ENCODE measurements around the gene TBL2. TPM values are rescaled to one million over a fixed set of nuclear protein-coding genes. Genes with fewer than 3 reads are reported as not detected.
A peak's percentile ranks its signal among the peaks of the same experiment; 100 is the strongest.
"Not testable (repeated sequence)": the region's sequence is repeated elsewhere in the genome, so short reads cannot be mapped to it uniquely, and the experiment has no call there.

TBL2 gene
- total and polyA plus RNA-seq, 2 experiments from 2014 or later, result 69.7 to 101 TPM

DNA sequence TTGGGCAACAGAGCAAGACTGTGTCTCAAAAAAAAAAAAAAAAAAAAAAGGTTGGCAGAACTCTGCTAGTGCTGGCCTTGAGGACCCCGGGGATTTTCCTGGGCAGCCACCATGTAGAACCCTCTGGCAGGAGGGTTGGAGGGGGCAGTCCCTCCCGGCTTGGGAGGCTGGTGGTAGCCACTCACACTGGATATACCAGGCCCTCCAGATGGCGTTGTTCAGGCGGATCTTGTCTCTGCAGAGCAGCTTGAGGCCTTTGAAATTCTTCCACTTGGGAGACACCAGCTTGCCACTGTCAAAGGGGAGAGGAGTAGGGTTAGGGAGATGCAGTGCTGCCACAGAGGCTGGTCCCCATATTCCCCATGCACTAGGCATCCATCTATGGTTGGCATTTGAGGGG is 37.5 kb upstream of the TBL2 start:
- no peaks in the 10 kb centered on the region for H3K9me3 ChIP-seq (ENCODE audit: low read depth)
- H3K9me2 ChIP-seq (ENCODE audit: insufficient read depth), result no peaks in the 10 kb centered on the region
- 62 to 78% methylated on average over 4 of the region's 4 CpGs for WGBS, 2 experiments (ENCODE audit: low coverage in 1 of 2, low lambda C conversion rate in 2 of 2, missing lambda C conversion rate in 2 of 2)
- in situ Hi-C loops (cut with MboI), result loop anchor here (25.0 kb wide), 1 partner anchor 246 kb away; the partner anchor contains the start of gene TMEM270
- peak; percentile 25 for DNase-seq
- no peaks in the 10 kb centered on the region for H3K79me2 ChIP-seq (ENCODE audit: insufficient read depth)
- no peak overlapping the region for H3K9ac ChIP-seq
- H3K27me3 ChIP-seq (replicated peaks; ENCODE audit: insufficient read depth), result peaks cover 5% of the 10 kb centered on the region; the same call in 1 of the 2 replicates
- no peak overlapping the region for H3K4me3 ChIP-seq
- H3K4me2 ChIP-seq (ENCODE audit: unreplicated experiment), result no peak overlapping the region
- no peak overlapping the region for H2AFZ ChIP-seq
- no peaks in the 10 kb centered on the region for H3K36me3 ChIP-seq (ENCODE audit: low read depth)
- H3K27ac ChIP-seq, result no peak overlapping the region
- no peaks in the 10 kb centered on the region for H3K4me1 ChIP-seq (ENCODE audit: insufficient read depth)
- no peaks in the 10 kb centered on the region for H3F3A ChIP-seq (ENCODE audit: insufficient read depth)
- no peaks in the 10 kb centered on the region for H4K20me1 ChIP-seq (ENCODE audit: insufficient read depth)
- TF ChIP-seq EZH2phosphoT487 (IDR thresholded peaks at IDR 0.05; ENCODE audit: insufficient read depth, low read depth), result no peak
- no peak for TF ChIP-seq EZH2 (IDR thresholded peaks at IDR 0.05; ENCODE audit: insufficient read depth, poor library complexity, severe bottlenecking)

DNA sequence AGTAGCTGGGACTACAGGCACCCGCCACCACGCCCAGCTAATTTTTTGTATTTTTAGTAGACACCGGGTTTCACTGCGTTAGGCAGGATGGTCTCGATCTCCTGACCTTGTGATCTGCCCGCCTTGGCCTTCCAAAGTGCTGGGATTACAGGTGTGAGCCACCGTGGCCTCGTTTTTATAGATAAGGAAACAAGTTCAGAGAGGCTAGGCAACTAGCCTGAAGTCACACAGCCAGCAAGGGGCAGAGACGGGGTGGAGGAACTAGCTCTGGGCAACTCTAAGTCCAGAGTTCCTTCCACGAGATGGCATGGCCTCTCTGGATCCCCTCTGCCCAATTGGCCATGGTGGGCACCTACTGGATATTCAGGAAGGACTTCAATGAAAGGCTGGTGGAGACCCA is 36.6 kb upstream of the TBL2 start:
- not testable (repeated sequence) for H3K4me3 ChIP-seq; H3K4me2 ChIP-seq (ENCODE audit: unreplicated experiment); DNase-seq; H3K9me2 ChIP-seq (ENCODE audit: insufficient read depth); H3K9me3 ChIP-seq (ENCODE audit: low read depth); H3K79me2 ChIP-seq (ENCODE audit: insufficient read depth); H2AFZ ChIP-seq; H3K4me1 ChIP-seq (ENCODE audit: insufficient read depth); H3K9ac ChIP-seq; H3K27ac ChIP-seq; H3K27me3 ChIP-seq (replicated peaks; ENCODE audit: insufficient read depth); H3F3A ChIP-seq (ENCODE audit: insufficient read depth); H3K36me3 ChIP-seq (ENCODE audit: low read depth); H4K20me1 ChIP-seq (ENCODE audit: insufficient read depth)
- WGBS, 2 experiments (ENCODE audit: low coverage in 1 of 2, low lambda C conversion rate in 2 of 2, missing lambda C conversion rate in 2 of 2), result 78 to 84% methylated on average over 10 of the region's 10 CpGs
- in situ Hi-C loops (cut with MboI), result loop anchor here (25.0 kb wide), 1 partner anchor 247 kb away; the partner anchor contains the start of gene TMEM270

DNA sequence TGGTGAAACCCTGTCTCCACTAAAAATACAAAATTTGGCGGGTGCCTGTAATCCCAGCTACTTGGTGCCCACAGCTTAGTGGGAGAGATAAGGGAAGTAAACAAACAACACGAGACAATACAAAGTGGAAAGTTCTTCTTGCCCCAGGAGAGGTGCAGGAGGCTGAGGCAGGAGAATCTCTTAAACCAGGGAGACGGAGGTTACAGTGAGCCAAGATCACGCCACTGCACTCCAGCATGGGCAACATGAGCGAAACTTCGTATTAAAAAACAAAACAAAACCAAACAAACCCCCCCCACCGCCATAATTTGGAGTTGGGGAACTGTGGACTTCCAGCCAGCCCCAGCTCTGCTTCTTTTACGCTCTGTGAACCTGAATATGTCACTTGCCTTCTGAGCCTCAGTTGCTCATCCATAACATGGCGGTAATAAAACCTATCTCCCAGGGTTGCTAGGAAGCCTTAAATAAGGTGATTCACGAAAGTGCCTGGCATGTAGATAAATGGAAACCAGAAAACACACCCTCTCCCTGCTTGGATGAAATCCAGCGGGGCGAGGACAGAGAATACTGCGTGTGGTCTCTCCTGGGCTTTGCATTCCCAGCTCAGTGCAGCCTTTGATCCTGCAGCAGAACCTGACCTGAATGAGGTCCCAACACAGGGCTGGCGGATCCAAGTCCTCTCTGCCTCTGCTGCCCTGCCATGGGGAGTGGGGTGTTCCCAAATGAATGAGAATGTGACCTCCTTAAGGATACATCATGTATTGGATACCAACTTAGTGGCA is 35.8 kb upstream of the TBL2 start:
- Histone ChIP-seq H3F3A (ENCODE audit: insufficient read depth) (no peaks in the 10 kb centered on the region), H3K4me2 (ENCODE audit: unreplicated experiment) (no peak overlapping the region), H3K9ac (no peak overlapping the region), H2AFZ (no peak overlapping the region), H3K9me3 (ENCODE audit: low read depth) (no peaks in the 10 kb centered on the region), H3K9me2 (ENCODE audit: insufficient read depth) (no peaks in the 10 kb centered on the region), H3K27me3 (replicated peaks; ENCODE audit: insufficient read depth) (peaks cover 5% of the 10 kb centered on the region; the same call in 1 of the 2 replicates), H3K4me3 (no peak overlapping the region), H4K20me1 (ENCODE audit: insufficient read depth) (no peaks in the 10 kb centered on the region), H3K4me1 (ENCODE audit: insufficient read depth) (no peaks in the 10 kb centered on the region), H3K79me2 (ENCODE audit: insufficient read depth) (no peaks in the 10 kb centered on the region), H3K36me3 (ENCODE audit: low read depth) (no peaks in the 10 kb centered on the region), H3K27ac (no peak overlapping the region)
- no peak for DNase-seq
- TF ChIP-seq EZH2phosphoT487 (IDR thresholded peaks at IDR 0.05; ENCODE audit: insufficient read depth, low read depth) (no peak), EZH2 (IDR thresholded peaks at IDR 0.05; ENCODE audit: insufficient read depth, poor library complexity, severe bottlenecking) (no peak)
- 68% methylated on average over 14 of the region's 14 CpGs for WGBS, 2 experiments (ENCODE audit: low coverage in 1 of 2, low lambda C conversion rate in 2 of 2, missing lambda C conversion rate in 2 of 2)
- in situ Hi-C loops (cut with MboI), result loop anchor here (25.0 kb wide), 1 partner anchor 248 kb away; the partner anchor contains the start of gene TMEM270

DNA sequence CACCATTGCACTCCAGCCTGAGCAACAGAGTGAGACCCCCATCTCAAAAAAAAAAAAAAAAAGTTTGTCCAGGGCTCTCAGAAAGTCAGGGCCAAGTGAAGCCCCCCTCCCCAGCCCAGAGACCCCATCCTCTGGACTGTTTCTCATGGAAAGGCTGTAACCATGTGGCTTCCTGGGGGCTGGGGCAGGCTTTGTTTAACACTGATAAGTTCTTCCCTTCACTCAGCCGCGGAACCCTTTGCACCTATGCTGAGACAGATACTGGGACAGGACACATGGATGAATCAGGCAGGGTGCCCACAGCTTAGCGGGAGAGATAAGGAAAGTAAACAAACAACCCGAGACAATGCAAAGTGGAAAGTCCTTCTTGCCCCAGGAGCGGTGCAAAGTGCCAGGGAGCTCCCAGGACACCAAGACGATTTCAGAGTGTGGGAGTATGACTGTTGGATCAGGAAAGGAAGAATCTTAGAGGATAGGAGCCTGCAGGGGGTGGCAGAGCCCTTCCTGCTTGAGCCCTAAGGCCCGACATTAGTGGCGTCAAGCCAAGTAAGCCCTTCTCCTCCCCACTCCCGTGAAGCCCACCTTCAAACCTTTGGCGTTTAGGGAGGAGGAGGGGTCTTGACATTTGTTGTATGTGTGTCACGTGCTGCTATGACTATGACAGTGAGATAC is 34.4 kb upstream of the TBL2 start:
- Histone ChIP-seq H3K79me2 (ENCODE audit: insufficient read depth) (no peaks in the 10 kb centered on the region), H3K4me2 (ENCODE audit: unreplicated experiment) (no peak overlapping the region), H3K9ac (no peak overlapping the region), H3K4me1 (ENCODE audit: insufficient read depth) (no peaks in the 10 kb centered on the region), H3F3A (ENCODE audit: insufficient read depth) (no peaks in the 10 kb centered on the region), H3K36me3 (ENCODE audit: low read depth) (no peaks in the 10 kb centered on the region), H3K27me3 (replicated peaks; ENCODE audit: insufficient read depth) (peaks cover 5% of the 10 kb centered on the region; the same call in 1 of the 2 replicates), H3K9me2 (ENCODE audit: insufficient read depth) (no peaks in the 10 kb centered on the region), H2AFZ (no peak overlapping the region), H3K4me3 (no peak overlapping the region), H4K20me1 (ENCODE audit: insufficient read depth) (no peaks in the 10 kb centered on the region), H3K9me3 (ENCODE audit: low read depth) (no peaks in the 10 kb centered on the region), H3K27ac (no peak overlapping the region)
- TF ChIP-seq EZH2 (IDR thresholded peaks at IDR 0.05; ENCODE audit: insufficient read depth, poor library complexity, severe bottlenecking), result no peak
- TF ChIP-seq EZH2phosphoT487 (IDR thresholded peaks at IDR 0.05; ENCODE audit: insufficient read depth, low read depth), result no peak
- peak; percentile 41 for DNase-seq
- 45 to 48% methylated on average over 11 of the region's 11 CpGs for WGBS, 2 experiments (ENCODE audit: low coverage in 1 of 2, low lambda C conversion rate in 2 of 2, missing lambda C conversion rate in 2 of 2)
- in situ Hi-C loops (cut with MboI), result loop anchor here (25.0 kb wide), 1 partner anchor 250 kb away; the partner anchor contains the start of gene TMEM270
